Uterus (tissue), 2 donors: ENCODE data around the gene GALNTL6.

Source experiments
- POLR2A ChIP-seq, 2 donors: fragments of 450-650 bp; IDR thresholded peaks; one replicate each; pipeline ENCODE4 v1.6.1; 2016; ENCODE audit warnings: antibody characterized with exemption in 2 of 2, mild to moderate bottlenecking in 1 of 2, moderate library complexity in 1 of 2
- TF ChIP-seq, protein P1 (sequence below), 4 experiments: fragments of 200-600 bp in 2 of 4; fragments of 450-650 bp in 2 of 4; sonication (generic) in 2 of 4; IDR thresholded peaks; one replicate each; pipeline ENCODE4 v1.5.1; 2016 to 2019; ENCODE audit warnings: antibody characterized with exemption in 4 of 4, mild to moderate bottlenecking in 2 of 4, moderate library complexity in 1 of 4

DNA sequence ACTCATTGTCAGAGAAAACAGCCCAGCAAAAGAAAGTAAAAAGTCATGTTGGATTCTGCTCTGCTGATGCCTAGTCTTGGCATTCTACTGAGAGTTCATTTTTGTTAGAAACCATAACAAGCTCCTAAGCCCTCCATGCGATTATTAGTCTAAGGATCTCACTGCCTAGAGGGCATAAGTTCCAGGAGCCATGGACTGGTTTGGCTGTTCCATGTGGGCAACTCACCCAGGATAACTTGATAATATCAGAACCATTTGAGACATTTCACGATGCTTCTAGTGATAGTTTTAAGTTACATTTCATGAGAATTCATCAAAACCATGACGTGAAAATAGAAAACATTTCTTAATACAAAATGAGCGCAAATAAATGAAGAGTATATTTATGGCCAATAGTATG is 978.6 kb downstream of the GALNTL6 start:
- TF ChIP-seq, protein P1, sequence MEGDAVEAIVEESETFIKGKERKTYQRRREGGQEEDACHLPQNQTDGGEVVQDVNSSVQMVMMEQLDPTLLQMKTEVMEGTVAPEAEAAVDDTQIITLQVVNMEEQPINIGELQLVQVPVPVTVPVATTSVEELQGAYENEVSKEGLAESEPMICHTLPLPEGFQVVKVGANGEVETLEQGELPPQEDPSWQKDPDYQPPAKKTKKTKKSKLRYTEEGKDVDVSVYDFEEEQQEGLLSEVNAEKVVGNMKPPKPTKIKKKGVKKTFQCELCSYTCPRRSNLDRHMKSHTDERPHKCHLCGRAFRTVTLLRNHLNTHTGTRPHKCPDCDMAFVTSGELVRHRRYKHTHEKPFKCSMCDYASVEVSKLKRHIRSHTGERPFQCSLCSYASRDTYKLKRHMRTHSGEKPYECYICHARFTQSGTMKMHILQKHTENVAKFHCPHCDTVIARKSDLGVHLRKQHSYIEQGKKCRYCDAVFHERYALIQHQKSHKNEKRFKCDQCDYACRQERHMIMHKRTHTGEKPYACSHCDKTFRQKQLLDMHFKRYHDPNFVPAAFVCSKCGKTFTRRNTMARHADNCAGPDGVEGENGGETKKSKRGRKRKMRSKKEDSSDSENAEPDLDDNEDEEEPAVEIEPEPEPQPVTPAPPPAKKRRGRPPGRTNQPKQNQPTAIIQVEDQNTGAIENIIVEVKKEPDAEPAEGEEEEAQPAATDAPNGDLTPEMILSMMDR (IDR thresholded peaks at IDR 0.05) = no peak
- no peak for TF ChIP-seq POLR2A (IDR thresholded peaks at IDR 0.05)
